K562 (cell line): ENCODE results near the gene PLCL1. TPM values are rescaled to one million over a fixed set of nuclear protein-coding genes. Genes with fewer than 3 reads are reported as not detected.

Experiments used
- ATF3 ChIP-seq, 2 experiments: fragments of 450-650 bp in 1 of 2; sonication (generic) in 1 of 2; formaldehyde crosslinking in 1 of 2; IDR thresholded peaks in 1 of 2; conservative IDR thresholded peaks in 1 of 2; 2 replicates each; pipeline versions ENCODE4 v1.6.1 to v1.8.1; 2016 to 2023; ENCODE audit warnings: mild to moderate bottlenecking in 2 of 2, moderate library complexity in 2 of 2, inconsistent platforms in 1 of 2, missing genetic modification reagents in 1 of 2
- CEBPG ChIP-seq, 3 experiments: fragments of 200-800 bp in 1 of 3; sonication (Bioruptor generic) in 1 of 3; sonication (generic) in 1 of 3; formaldehyde crosslinking in 1 of 3; IDR thresholded peaks in 2 of 3; conservative IDR thresholded peaks in 1 of 3; 2 replicates each; pipeline versions ENCODE4 v1.6.1 to v1.8.0; 2016 to 2022; ENCODE audit warnings: missing compliant biosample characterization in 2 of 3, missing genetic modification characterization in 2 of 3, mild to moderate bottlenecking in 1 of 3, missing genetic modification reagents in 1 of 3
- FOSL1 ChIP-seq: fragments of 200-800 bp; sonication (Bioruptor generic); conservative IDR thresholded peaks from 2 replicates; pipeline ENCODE4 v1.6.1; 2016; ENCODE audit warnings: missing genetic modification characterization, missing compliant biosample characterization
- GTF2A2 ChIP-seq: IDR thresholded peaks from 2 replicates; pipeline ENCODE4 v1.6.1; 2016; ENCODE audit warnings: mild to moderate bottlenecking, missing genetic modification characterization, missing compliant biosample characterization
- HNRNPLL ChIP-seq: fragments of 200-400 bp; formaldehyde crosslinking; IDR thresholded peaks from 2 replicates; pipeline ENCODE4 v1.6.1; 2017; ENCODE audit warnings: low read length, low read depth, mild to moderate bottlenecking; ENCODE audit not compliant: poor library complexity, severe bottlenecking
- IRF9 ChIP-seq: fragments of 450-650 bp; IDR thresholded peaks from 2 replicates; pipeline ENCODE4 v1.6.1; 2016; ENCODE audit warnings: missing biosample characterization, missing genetic modification characterization
- LCOR ChIP-seq: sonication (generic); formaldehyde crosslinking; IDR thresholded peaks from 2 replicates; pipeline ENCODE4 v1.8.0; 2022; ENCODE audit warnings: mild to moderate bottlenecking, missing genetic modification reagents
- MEIS2 ChIP-seq: fragments of 450-650 bp; IDR thresholded peaks from 2 replicates; pipeline ENCODE4 v1.6.1; 2014; ENCODE audit warnings: mild to moderate bottlenecking; ENCODE audit not compliant: partially characterized antibody
- PBX2 ChIP-seq, 2 experiments: IDR thresholded peaks in 1 of 2; conservative IDR thresholded peaks in 1 of 2; 2 replicates each; pipeline ENCODE4 v1.6.1; 2016; ENCODE audit warnings: low read depth in 2 of 2, mild to moderate bottlenecking in 1 of 2, missing compliant biosample characterization in 1 of 2, missing genetic modification characterization in 1 of 2, moderate library complexity in 1 of 2
- SLC30A9 ChIP-seq: fragments of 250-450 bp; sonication (Bioruptor Pico); IDR thresholded peaks from 2 replicates; pipeline ENCODE4 v1.8.0; 2022; ENCODE audit warnings: mild to moderate bottlenecking, moderate library complexity
- SREBF2 ChIP-seq: sonication (generic); formaldehyde crosslinking; IDR thresholded peaks from 2 replicates; pipeline ENCODE4 v1.4.0; 2020; ENCODE audit warnings: mild to moderate bottlenecking, missing genetic modification reagents
- TGIF2 ChIP-seq: sonication (generic); formaldehyde crosslinking; IDR thresholded peaks from 2 replicates; pipeline ENCODE4 v1.8.1; 2022; ENCODE audit warnings: mild to moderate bottlenecking, missing genetic modification reagents, moderate library complexity
- ZNF12 ChIP-seq: sonication (generic); formaldehyde crosslinking; IDR thresholded peaks from 2 replicates; pipeline ENCODE4 v1.4.0; 2020; ENCODE audit warnings: mild to moderate bottlenecking, missing genetic modification reagents
- ZNF253 ChIP-seq: fragments of 250-450 bp; sonication (Bioruptor Pico); conservative IDR thresholded peaks from 2 replicates; pipeline ENCODE4 v1.6.1; 2021; ENCODE audit warnings: mild to moderate bottlenecking
- ZNF592 ChIP-seq: fragments of 450-650 bp; IDR thresholded peaks from 2 replicates; pipeline ENCODE4 v1.6.1; 2017; ENCODE audit warnings: antibody characterized with exemption, mild to moderate bottlenecking
- polyA plus RNA-seq, 8 experiments: library from polyadenylated mRNA; depleted of rRNA in 4 of 8; stranded (reverse) in 5 of 8; unstranded in 3 of 8; fragments of >200 nt; fragmentation: Nextera tagmentation in 2 of 8; fragmentation: Illumina TruSeq in 1 of 8; extraction: Ambion mirVana in 2 of 8; extraction: Trizol in 1 of 8; gene quantifications; 2 replicates each; pipeline versions ENCODE4 v1.2.1 to v1.2.3, GENCODE V29; 2011 to 2014; ENCODE audit warnings: inconsistent platforms in 1 of 8, missing spikeins in 1 of 8
- total RNA-seq, 7 experiments: library from RNA; depleted of rRNA in 6 of 7; stranded (reverse); fragments of >200 nt in 6 of 7; fragmentation: Illumina TruSeq in 2 of 7; extraction: Trizol in 2 of 7; gene quantifications; 2 replicates each; pipeline versions ENCODE4 v1.2.1 to v1.2.3, GENCODE V29; 2011 to 2021; ENCODE audit warnings: low replicate concordance in 1 of 7
- TF ChIP-seq, protein P1 (sequence below): IDR thresholded peaks from 2 replicates; pipeline ENCODE4 v1.6.1; 2014; ENCODE audit warnings: antibody characterized with exemption

The PLCL1 gene
- total and polyA plus RNA-seq, 9 of the 15 experiments (the other 6 are each of a cell fraction or from before 2014, with no cell fraction given): 2.0 to 17.7 (median 8.6) TPM

DNA sequence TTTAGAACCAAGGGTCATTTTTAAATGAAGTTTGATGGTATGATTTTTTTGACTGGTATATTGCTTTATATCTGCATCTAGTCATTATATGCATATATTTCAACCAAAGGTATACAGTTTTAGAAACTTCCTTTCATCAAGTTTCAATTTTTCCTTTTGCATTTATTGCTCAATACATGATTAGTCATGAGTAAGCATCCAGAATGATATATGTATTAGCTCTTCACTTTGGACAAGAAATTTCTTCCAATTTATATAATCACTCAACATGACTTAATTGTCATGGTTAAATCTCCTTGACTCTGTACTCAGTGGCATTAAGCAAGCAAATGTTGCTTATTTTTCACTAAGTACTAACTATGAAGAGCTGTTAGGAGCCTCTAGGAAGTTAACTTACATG lies 123.6 kb downstream of the PLCL1 start (continued):
- TF ChIP-seq ZNF592 (peak; percentile 49; the same call in 1 of the 2 replicates), PBX2 (CRISPR knock-in tag; IDR thresholded peaks at IDR 0.05; ENCODE audit: low read depth) (no peak), PBX2 (tag; conservative IDR thresholded peaks at IDR 0.05; ENCODE audit: low read depth) (0 out of 2 replicates have a peak, but pooled peaks have one; percentile 23), FOSL1 (tag) (peak; percentile 44; the same call in 1 of the 2 replicates), CEBPG (CRISPR knock-in tag; IDR thresholded peaks at IDR 0.05) (no peak), CEBPG (tag; conservative IDR thresholded peaks at IDR 0.05 in 1 of 2, IDR thresholded peaks at IDR 0.05 in 1 of 2) (peak; percentile 87 to 88), SLC30A9 (CRISPR knock-in tag) (no peak), IRF9 (no peak), HNRNPLL (no peak), SREBF2 (no peak), ATF3 (IDR thresholded peaks at IDR 0.05) (0 out of 2 replicates have a peak, but pooled peaks have one; percentile 9), ATF3 (CRISPR knock-in tag; conservative IDR thresholded peaks at IDR 0.05) (no peak), TGIF2 (CRISPR knock-in tag) (no peak), LCOR (CRISPR knock-in tag) (no peak), ZNF12 (CRISPR knock-in tag) (no peak), ZNF253 (CRISPR knock-in tag) (no peak), MEIS2 (peak; percentile 34), GTF2A2 (tag) (no peak)
- TF ChIP-seq, protein P1, sequence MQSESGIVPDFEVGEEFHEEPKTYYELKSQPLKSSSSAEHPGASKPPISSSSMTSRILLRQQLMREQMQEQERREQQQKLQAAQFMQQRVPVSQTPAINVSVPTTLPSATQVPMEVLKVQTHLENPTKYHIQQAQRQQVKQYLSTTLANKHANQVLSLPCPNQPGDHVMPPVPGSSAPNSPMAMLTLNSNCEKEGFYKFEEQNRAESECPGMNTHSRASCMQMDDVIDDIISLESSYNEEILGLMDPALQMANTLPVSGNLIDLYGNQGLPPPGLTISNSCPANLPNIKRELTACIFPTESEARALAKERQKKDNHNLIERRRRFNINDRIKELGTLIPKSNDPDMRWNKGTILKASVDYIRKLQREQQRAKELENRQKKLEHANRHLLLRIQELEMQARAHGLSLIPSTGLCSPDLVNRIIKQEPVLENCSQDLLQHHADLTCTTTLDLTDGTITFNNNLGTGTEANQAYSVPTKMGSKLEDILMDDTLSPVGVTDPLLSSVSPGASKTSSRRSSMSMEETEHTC: no peak
